GM21576 (cell line): ENCODE results near the gene ECI2.
"Not testable (repeated sequence)": the region's sequence is repeated elsewhere in the genome, so short reads cannot be mapped to it uniquely, and the experiment has no call there.

ENCODE experiments used
- ATAC-seq: cut with Tn5 transposase; IDR thresholded peaks from one replicate; pipeline ENCODE4 v1.9.1; 2021; ENCODE audit warnings: mild to moderate bottlenecking, moderate library complexity; ENCODE audit not compliant: unreplicated experiment

The ECI2 gene

GRCh38 chr6:4103929-4104328 lies 31.4 kb downstream of the ECI2 start:
- ATAC-seq = no peak

GRCh38 chr6:4102687-4103244 lies 32.6 kb downstream of the ECI2 start:
- no peak for ATAC-seq

GRCh38 chr6:4101298-4101697 lies 34.1 kb downstream of the ECI2 start:
- no peak for ATAC-seq

GRCh38 chr6:4100655-4101054 lies 34.7 kb downstream of the ECI2 start:
- ATAC-seq = no peak

GRCh38 chr6:4093288-4093687 lies 42.1 kb downstream of the ECI2 start:
- ATAC-seq = no peak

GRCh38 chr6:4091941-4092340 lies 43.4 kb downstream of the ECI2 start:
- ATAC-seq = no peak

GRCh38 chr6:4090043-4090442 lies 45.3 kb downstream of the ECI2 start:
- ATAC-seq = not testable (repeated sequence)

GRCh38 chr6:4088704-4089103 lies 46.7 kb downstream of the ECI2 start:
- no peak for ATAC-seq

GRCh38 chr6:4085332-4085700 lies 50.1 kb downstream of the ECI2 start:
- ATAC-seq = no peak

GRCh38 chr6:4084444-4085331 lies 50.7 kb downstream of the ECI2 start:
- no peak for ATAC-seq

- ATAC-seq = no peak
Observed at GRCh38 chr6:4078691-4079471, 56.5 kb downstream of the ECI2 start, which contains the start of gene FAM217A. Gene FAM217A, minus strand, starts transcription at chr6:4079137. Its CDS starts 1,723 bp downstream, at chr6:4077414.

- no peak for ATAC-seq
Observed at GRCh38 chr6:4074478-4075235, 60.7 kb downstream of the ECI2 start.

- ATAC-seq = no peak
Observed at GRCh38 chr6:4071330-4071729, 64.0 kb downstream of the ECI2 start.

GRCh38 chr6:4069199-4069598 lies 66.2 kb downstream of the ECI2 start:
- ATAC-seq = no peak

- ATAC-seq = no peak
Observed at GRCh38 chr6:4067673-4068072, 67.7 kb downstream of the ECI2 start.

GRCh38 chr6:4066029-4066755 lies 69.2 kb downstream of the ECI2 start:
- ATAC-seq = no peak
